NT2/D1 (cell line): Measurements from ENCODE around the gene MAST4.

Source experiments
- YY1 ChIP-seq: IDR thresholded peaks from 2 replicates; pipeline ENCODE4 v1.6.1; 2011; ENCODE audit not compliant: insufficient read length, insufficient read depth
- ZNF274 ChIP-seq: IDR thresholded peaks from 2 replicates; pipeline ENCODE4 v1.6.1; 2011; ENCODE audit warnings: mild to moderate bottlenecking, low read depth, low read length

DNA sequence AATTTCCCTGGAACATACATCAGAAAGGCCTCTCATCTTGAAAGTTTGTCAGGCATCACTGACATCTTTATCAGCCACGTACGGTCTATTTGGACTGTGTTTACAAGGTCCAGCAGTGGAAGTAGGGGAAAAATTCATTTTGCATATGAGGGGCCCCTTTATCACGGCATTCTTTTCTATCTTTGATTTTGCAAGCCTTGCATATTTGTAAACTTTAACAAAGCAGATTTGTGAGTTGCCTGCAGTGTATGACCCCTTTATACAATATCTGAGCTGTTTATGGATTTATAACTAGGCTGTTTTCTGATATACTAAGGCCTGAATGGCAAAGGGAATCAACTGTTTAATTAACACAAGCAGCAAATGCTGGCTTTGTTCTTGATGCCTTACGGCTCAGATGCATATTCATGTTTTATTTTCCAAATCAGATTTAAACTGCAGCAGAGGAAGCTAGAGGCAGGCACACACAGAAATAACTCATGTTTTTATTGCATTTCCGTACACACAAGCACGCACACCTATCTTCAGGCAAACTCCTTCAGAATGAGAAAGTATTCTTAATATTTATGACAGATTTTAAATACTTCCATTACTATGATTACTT lies 539.3 kb downstream of the MAST4 start:
- no peak for TF ChIP-seq YY1
- TF ChIP-seq ZNF274 = no peak
